Activated T-cell treated with anti-CD3 and anti-CD28 coated beads, Interleukin-2, amount 50 U/mL, for 72 hours (primary cell): Measurements from ENCODE around the gene CYP24A1. TPM values are rescaled to one million over a fixed set of nuclear protein-coding genes. Genes with fewer than 3 reads are reported as not detected.

Source experiments
- ATAC-seq, 2 donors: fragments of 150-1000 bp; cut with Tn5 transposase; replicated peaks in 1 of 2; 2 replicates each; pipeline ENCODE4 v1.10.0; 2021; ENCODE audit warnings: moderate library complexity in 2 of 2, mild to moderate bottlenecking in 1 of 2
- DNase-seq, 2 donors: peaks; one replicate each; pipeline ENCODE4 v3.0.0; 2021 to 2022; ENCODE audit warnings: mixed read lengths in 1 of 2
- H3K27ac Mint-ChIP-seq: one replicate; pipeline ENCODE4 v1.8.0; 2022; ENCODE audit warnings: mild to moderate bottlenecking, moderate library complexity, mixed read lengths
- H3K27me3 Mint-ChIP-seq: one replicate; pipeline ENCODE4 v1.8.0; 2022; ENCODE audit warnings: low read depth, mixed read lengths
- H3K36me3 Mint-ChIP-seq, 2 donors: one replicate each; pipeline ENCODE4 v1.8.0; 2022; ENCODE audit warnings: mixed read lengths in 2 of 2, mild to moderate bottlenecking in 1 of 2; ENCODE audit not compliant: insufficient read depth in 2 of 2
- H3K4me1 Mint-ChIP-seq: one replicate; pipeline ENCODE4 v1.8.0; 2022; ENCODE audit warnings: low read depth, mixed read lengths
- H3K4me3 Mint-ChIP-seq, 2 donors: one replicate each; pipeline ENCODE4 v1.8.0; 2022; ENCODE audit warnings: mild to moderate bottlenecking in 2 of 2, mixed read lengths in 2 of 2, moderate library complexity in 2 of 2
- H3K9me3 Mint-ChIP-seq, 2 donors: one replicate each; pipeline ENCODE4 v1.8.0; 2022; ENCODE audit warnings: mixed read lengths in 2 of 2
- total RNA-seq, 2 donors: library from RNA; stranded (reverse); gene quantifications; one replicate each; pipeline ENCODE4 v1.2.3, GENCODE V29; 2022

Gene CYP24A1
- total RNA-seq, 2 donors from 2014 or later: not detected

DNA sequence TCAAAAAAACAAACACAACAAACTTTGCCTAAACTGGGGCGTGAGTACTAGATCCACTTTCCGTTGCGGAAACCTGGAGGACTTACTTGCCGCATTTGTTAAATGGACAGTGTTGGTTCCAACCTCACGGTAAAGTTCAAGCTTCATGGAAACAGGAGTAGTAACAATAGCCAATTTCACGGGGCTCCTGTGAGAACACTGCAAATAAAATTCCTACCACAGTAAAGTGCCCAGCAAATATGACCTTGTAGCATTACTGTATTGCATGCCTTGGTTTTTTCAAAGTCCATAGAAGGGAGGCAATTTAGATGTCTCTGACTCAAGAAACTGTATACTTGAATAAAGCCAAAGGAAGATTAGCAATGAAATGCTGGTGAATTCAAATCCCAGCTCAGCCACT is 3.6 kb upstream of the CYP24A1 start:
- DNase-seq (no peak), ATAC-seq (no peak)
- Mint-ChIP-seq H3K4me1 (peaks cover 22% of the 10 kb centered on the region), H3K9me3 (no peaks in the 10 kb centered on the region), H3K4me3 (no peak overlapping the region), H3K27me3 (peaks cover 45% of the 10 kb centered on the region), H3K27ac (no peak overlapping the region), H3K36me3 (no peaks in the 10 kb centered on the region)

DNA sequence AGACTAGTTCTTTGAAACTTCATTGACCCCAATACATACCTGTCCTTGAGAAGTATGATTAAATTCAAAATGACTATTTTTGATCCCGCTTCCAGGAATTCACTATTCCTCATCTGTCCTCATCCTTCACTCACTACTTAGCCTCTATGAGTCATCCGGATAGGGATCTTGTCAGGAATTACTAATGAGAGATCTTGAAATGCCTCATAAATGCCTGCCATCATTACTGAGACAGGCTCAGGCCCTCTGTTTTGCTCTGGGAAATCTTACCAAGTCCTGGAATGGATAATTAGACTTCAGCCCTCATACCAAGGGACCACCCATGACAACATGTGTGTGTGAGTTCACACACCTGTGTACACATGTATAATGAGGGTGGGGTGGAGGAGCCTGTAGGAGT is 2.8 kb upstream of the CYP24A1 start:
- ATAC-seq: no peak
- H3K27ac Mint-ChIP-seq: no peak overlapping the region
- H3K4me3 Mint-ChIP-seq: no peak overlapping the region
- no peaks in the 10 kb centered on the region for H3K9me3 Mint-ChIP-seq
- no peak for DNase-seq
- peaks cover 22% of the 10 kb centered on the region for H3K4me1 Mint-ChIP-seq
- peaks cover 53% of the 10 kb centered on the region for H3K27me3 Mint-ChIP-seq
- no peaks in the 10 kb centered on the region for H3K36me3 Mint-ChIP-seq

DNA sequence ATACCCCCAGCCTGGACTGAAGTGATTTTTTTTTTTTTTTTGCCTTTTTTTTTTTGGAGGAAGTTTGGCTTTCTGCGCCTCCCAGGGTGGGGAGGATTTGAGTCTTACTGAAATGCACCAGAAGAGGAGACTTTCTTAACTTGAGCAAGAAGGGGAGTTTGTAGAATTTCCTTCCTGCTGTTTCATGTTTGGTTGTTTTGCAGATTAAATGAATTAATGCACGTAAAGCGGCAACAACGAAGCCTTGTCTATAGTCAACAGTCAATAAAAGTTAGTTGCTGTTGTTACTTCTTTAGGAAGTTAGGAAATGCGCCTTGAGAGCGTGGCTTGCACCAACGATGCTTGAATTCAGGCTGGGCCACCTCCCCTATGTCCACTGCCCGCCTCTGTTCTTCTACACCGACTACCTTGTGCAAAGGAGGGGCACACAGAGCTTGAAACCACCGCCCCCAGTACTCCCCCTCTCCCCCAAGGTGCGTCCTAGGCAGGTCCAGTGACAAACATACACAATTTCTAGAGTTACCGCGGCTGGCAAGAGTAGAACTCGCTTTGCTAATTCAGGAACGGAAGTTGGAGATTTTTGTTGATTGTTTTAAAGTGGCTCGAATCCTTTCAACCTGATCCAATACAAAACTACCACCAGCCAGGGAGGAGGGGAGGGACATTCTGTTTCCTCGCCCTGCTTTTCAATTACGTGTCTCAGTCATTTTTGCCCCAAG is 830 bp upstream of the CYP24A1 start:
- H3K4me3 Mint-ChIP-seq: peak overlapping the region; percentile 67 to 78
- peaks cover 56% of the 10 kb centered on the region for H3K27me3 Mint-ChIP-seq

DNA sequence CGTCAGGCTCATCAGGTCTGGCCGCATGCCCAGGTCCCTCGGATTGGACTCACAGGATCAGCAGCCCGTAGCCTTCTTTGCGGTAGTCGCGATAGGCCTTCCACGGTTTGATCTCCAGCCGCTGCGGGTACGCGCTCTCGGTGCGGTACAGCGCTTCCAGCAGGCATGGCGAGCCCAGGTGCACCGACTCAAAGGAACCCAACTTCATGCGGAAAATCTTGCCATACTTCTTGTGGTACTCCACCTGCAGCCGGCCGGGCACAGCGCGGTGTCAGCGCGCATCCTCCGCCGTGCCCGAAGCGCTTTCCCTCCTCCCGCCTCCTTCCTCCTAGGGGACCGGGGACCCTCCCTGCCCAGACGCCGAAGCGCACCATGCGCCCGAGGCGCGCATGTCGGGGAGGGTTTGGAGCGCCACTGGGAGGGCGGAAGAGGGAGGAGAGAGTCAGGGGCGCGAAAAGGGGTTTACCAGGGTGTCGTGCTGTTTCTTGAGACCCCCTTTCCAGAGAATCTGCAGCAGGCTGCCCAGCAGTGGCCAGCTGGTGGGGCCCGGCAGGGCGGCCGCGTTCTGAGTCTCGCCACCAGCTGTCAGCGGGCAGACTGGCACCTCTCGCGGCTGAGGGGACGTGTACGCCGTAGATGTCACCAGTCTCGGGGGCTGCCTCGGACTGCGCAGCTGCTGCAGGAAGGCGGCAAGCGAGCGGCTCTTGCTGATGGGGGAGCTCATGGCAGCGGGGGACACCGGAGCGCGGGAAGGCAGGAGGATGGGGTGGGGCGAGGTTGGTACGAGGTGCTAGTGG is 732 bp downstream of the CYP24A1 start:
- peak overlapping the region; percentile 76 to 79 for H3K4me3 Mint-ChIP-seq
- DNase-seq: peak in 1 of 2 donors; percentile 6
- no peak overlapping the region for H3K27ac Mint-ChIP-seq
- H3K27me3 Mint-ChIP-seq: peaks cover 71% of the 10 kb centered on the region
- no peaks in the 10 kb centered on the region for H3K36me3 Mint-ChIP-seq
- H3K9me3 Mint-ChIP-seq: no peaks in the 10 kb centered on the region
- H3K4me1 Mint-ChIP-seq: peaks cover 22% of the 10 kb centered on the region
- peak; percentile 43 to 66 for ATAC-seq

More for the DNA sequence above, 830 bp upstream of the CYP24A1 start:
- Mint-ChIP-seq H3K27ac (no peak overlapping the region), H3K4me1 (peaks cover 22% of the 10 kb centered on the region), H3K36me3 (no peaks in the 10 kb centered on the region), H3K9me3 (no peaks in the 10 kb centered on the region)
- DNase-seq: no peak
- ATAC-seq: peak in 1 of 2 donors; percentile 17

DNA sequence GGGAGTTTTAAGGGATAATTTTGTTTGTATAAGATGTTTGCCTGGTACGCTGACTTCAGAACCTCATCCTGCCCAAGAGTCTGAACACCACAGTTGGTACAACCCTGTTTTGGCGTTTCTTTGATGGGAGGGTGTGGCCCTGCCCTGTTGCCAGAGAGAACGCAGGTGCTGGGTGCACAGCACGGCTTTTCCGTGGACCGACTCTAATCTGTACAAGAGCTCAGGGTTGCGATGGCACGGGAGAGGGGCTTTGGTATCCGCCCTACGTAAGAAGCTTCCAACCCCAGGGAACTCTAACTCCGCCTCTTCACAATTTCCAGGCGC is 1.3 kb downstream of the CYP24A1 start:
- DNase-seq: no peak
- no peak overlapping the region for H3K27ac Mint-ChIP-seq
- H3K36me3 Mint-ChIP-seq: no peaks in the 10 kb centered on the region
- no peak for ATAC-seq
- peaks cover 76% of the 10 kb centered on the region for H3K27me3 Mint-ChIP-seq
- H3K4me1 Mint-ChIP-seq: peaks cover 22% of the 10 kb centered on the region
- peak overlapping the region; percentile 51 to 76 for H3K4me3 Mint-ChIP-seq
- H3K9me3 Mint-ChIP-seq: no peaks in the 10 kb centered on the region

DNA sequence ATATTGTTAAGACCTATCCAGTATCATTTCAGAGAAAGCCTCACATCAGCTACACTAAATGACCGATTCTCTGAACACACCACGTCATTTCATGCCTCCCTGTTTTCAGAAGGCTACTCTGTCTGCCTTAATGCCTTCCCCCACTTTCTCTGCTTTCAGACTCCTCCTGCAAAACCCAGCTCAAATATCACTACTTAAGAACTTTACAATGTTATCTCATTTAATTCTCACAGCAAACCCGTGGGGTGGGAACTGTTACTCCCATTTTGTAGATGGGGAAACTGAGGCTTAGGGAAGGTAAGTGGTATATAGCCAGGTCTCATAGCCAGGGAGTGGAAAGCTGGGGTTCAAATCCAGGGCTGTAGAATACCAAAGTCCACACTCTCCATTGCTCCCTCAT is 2.8 kb downstream of the CYP24A1 start:
- no peaks in the 10 kb centered on the region for H3K9me3 Mint-ChIP-seq
- peaks cover 22% of the 10 kb centered on the region for H3K4me1 Mint-ChIP-seq
- H3K4me3 Mint-ChIP-seq: no peak overlapping the region
- ATAC-seq: no peak
- no peak overlapping the region for H3K27ac Mint-ChIP-seq
- H3K36me3 Mint-ChIP-seq: no peaks in the 10 kb centered on the region
- DNase-seq: no peak
- H3K27me3 Mint-ChIP-seq: peaks cover 83% of the 10 kb centered on the region

DNA sequence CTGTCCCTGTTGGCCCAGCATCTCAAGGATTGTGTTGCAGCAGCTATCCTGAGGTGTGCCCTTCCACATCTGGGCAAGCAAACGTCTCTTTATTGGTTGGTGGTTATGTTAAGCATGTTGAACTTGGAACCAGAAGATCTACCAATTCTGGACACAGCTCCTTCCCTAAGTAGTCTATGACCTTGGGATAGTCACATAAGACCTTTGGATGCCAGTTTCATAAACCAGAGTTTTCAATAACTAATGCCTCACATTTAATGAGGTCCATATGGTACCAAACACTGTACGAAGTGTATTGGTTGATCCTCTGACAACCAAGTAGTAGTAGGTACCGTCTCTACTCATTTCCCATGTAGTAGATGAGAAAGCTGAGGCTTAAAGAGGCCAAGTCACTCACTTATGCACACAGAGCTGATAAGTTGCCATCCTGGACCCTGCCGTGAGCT is 3.7 kb downstream of the CYP24A1 start:
- Mint-ChIP-seq H3K4me3 (no peak overlapping the region), H3K9me3 (no peaks in the 10 kb centered on the region), H3K27ac (no peak overlapping the region), H3K36me3 (no peaks in the 10 kb centered on the region), H3K27me3 (peaks cover 81% of the 10 kb centered on the region), H3K4me1 (peaks cover 22% of the 10 kb centered on the region)
- no peak for DNase-seq
- no peak for ATAC-seq

DNA sequence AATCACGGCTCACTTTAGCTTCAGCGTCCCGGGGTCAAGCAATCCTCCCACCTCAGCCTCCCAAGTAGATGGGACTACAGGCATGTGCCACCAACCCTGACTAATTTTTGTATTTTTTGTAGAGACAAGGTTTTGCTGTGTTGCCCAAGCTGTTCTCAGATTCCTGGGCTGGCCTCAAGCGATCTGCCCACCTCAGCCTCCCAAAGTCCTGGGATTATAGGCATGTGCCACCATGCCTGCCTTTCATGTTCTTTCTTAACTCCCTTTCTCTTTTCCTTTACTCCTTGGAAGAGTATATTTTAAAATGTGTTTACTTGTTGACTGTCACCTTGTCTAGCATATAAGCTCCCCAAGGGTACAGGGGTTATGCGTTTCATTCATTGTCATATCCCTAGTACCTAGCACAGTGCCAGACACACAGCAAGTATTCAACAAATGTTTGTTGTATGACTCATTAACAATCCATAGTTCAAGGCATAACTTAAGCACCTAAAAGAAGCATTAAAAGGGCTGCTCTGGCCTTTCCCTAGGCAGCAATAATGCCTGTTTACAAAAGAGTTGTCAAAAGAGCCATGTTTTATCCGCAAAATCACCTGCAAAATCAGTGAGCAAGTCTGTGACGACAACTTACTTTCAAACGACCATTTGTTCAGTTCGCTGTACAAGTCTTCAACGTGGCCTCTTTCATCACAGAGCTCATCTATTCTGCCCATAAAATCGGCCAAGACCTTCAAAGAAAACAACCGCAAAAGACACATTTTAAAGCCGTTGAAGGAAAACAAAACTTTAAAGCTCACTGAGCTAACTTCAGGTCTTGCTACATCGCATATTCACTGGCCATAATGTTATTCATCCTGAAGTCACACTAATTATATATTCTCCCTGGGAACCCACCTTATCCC is 4.6 kb downstream of the CYP24A1 start:
- H3K9me3 Mint-ChIP-seq: no peaks in the 10 kb centered on the region
- H3K4me3 Mint-ChIP-seq: no peak overlapping the region
- peaks cover 72% of the 10 kb centered on the region for H3K27me3 Mint-ChIP-seq
- ATAC-seq: no peak
- DNase-seq: no peak
- H3K27ac Mint-ChIP-seq: no peak overlapping the region
- H3K4me1 Mint-ChIP-seq: peaks cover 14% of the 10 kb centered on the region
- H3K36me3 Mint-ChIP-seq: no peaks in the 10 kb centered on the region

DNA sequence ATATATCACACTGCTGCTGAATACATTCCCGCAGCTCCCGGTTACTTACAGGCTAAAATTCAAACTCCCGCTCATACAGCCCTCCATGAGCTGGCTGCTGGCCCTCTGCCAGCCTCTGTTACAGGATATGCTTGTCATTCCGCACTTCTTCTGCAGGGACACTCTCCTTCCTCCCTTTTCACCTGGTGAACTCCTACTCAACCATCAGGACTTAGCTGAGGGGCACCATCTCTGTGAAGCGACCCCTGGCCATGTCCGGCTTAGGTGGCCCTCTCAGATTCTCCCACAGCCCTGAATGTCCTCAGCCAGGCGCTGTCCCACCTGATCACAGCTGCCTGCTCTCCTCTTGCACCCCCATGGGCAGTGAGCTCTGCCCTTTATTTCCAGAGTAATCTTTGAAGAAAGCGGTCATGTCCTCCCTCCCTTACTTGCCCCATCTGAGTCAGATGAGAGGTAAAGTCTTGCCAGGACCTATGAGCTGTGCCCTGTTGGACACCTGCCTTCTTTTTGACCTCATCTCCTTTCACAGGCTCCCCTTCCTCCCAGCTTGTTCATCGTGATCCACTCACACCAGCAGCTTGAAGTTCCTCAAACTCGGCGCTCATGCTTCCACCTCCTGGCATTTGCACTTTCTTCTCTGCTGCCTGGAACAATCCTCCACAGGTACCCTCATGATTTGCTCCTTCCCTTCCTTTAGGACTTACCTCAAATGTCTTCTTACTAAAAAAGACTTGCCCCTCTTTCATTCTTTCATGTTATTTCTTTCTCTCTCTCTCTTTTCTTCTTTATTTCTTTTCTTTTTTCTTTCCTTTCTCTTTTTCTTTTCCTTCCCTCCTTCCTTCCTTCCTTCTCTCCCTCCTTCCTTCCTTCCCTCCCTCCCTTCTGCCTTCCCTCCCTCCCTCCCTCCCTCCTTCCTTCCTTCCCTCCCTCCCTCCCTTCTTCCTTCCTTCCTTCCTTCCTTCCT is 5.6 kb downstream of the CYP24A1 start:
- H3K36me3 Mint-ChIP-seq: no peaks in the 10 kb centered on the region
- no peak overlapping the region for H3K4me3 Mint-ChIP-seq
- H3K27ac Mint-ChIP-seq: no peak overlapping the region
- H3K9me3 Mint-ChIP-seq: no peaks in the 10 kb centered on the region
- ATAC-seq (no peak), DNase-seq (no peak)
- H3K4me1 Mint-ChIP-seq: peaks cover 7% of the 10 kb centered on the region
- peaks cover 65% of the 10 kb centered on the region for H3K27me3 Mint-ChIP-seq

DNA sequence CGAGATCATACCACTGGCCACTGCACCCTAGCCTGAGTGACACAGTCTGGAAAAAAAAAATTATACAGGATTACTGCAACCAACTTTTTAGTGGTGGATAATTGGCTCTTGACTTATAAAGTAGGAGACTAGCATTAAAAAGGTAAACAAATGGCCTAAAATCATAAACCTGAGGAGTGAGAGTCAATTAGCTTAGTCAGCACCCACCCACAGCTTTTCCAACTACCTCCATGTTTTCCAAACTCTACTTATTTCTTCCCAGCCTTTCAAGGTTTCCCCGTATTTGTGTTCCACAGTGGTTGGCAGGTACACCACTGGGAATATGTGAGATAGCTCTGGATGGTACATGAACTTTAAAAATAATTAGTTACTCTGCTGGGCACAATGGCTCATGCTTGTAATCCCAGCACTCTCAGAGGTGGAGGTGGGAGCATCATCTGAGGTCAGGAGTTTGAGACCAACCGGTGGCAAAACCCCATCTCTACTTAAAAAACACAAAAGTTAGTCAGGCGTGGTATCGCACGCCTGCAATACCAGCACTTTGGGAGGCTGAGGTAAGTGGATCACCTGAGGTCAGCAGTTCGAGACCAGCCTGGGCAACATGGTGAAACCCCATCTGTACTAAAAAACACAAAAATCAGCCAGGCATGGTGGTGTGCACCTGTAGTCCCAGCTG is 6.7 kb downstream of the CYP24A1 start:
- DNase-seq (no peak), ATAC-seq (no peak)
- Mint-ChIP-seq H3K4me3 (no peak overlapping the region), H3K9me3 (no peaks in the 10 kb centered on the region), H3K36me3 (no peaks in the 10 kb centered on the region), H3K27me3 (peaks cover 54% of the 10 kb centered on the region), H3K4me1 (no peaks in the 10 kb centered on the region), H3K27ac (no peak overlapping the region)

DNA sequence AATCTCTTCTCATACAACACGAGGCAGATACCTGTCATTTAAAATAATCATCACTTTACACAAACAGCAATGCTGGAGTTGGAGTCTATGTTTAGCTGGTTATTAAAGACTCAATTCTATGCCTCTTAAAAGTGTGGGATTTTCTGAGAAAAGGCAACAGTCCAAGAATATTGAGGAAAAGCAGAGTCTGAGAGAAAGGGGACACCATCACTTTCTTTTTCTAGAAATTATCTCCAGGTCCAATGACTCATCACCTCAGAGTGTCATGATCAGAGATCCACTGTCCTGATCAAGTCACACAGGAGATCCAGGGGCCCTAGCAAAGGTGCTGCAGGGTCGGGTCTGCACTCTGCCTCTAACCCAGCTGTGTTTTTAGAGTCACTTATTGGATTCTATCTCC is 8.0 kb downstream of the CYP24A1 start:
- peaks cover 52% of the 10 kb centered on the region for H3K27me3 Mint-ChIP-seq

DNA sequence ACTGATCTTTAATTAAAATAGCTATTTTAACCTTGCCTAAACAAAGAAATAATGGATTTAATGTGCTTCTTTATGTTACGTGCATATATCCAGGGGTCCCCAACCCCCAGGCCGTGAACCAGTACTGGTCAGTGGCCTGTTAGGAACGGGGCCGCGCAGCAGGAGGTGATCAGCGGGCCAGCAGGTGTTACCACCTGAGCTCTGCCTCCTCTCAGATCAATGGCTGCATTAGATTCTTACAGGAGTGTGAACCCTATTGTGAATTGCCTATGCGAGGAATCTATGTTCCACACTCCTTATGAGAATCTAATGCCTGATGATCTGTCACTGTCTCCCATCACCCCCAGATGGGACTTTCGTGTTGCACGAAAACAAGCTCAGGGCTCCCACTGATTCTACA is 8.8 kb downstream of the CYP24A1 start:
- H3K4me1 Mint-ChIP-seq: no peaks in the 10 kb centered on the region
- ATAC-seq (no peak), DNase-seq (no peak)
- H3K36me3 Mint-ChIP-seq: no peaks in the 10 kb centered on the region
- no peak overlapping the region for H3K4me3 Mint-ChIP-seq
- no peak overlapping the region for H3K27ac Mint-ChIP-seq
- peaks cover 48% of the 10 kb centered on the region for H3K27me3 Mint-ChIP-seq
- no peaks in the 10 kb centered on the region for H3K9me3 Mint-ChIP-seq

More for the DNA sequence above, 8.0 kb downstream of the CYP24A1 start:
- Mint-ChIP-seq H3K27ac (no peak overlapping the region), H3K36me3 (no peaks in the 10 kb centered on the region), H3K9me3 (no peaks in the 10 kb centered on the region), H3K4me3 (no peak overlapping the region), H3K4me1 (no peaks in the 10 kb centered on the region)
- no peak for ATAC-seq
- no peak for DNase-seq
